Measurements from ENCODE around the gene PPP1R1B.

The PPP1R1B gene

GRCh38 chr17:39667945-39668924, 41.5 kb downstream of the PPP1R1B start, which contains the start of gene PNMT:
PNMT (plus strand) TSS chr17:39668453; CDS start chr17:39668476, 23 bp downstream.
- DNase-seq (ENCODE audit: low read depth) = no peak

GRCh38 chr17:39669897-39670735, 43.4 kb downstream of the PPP1R1B start:
- DNase-seq (ENCODE audit: low read depth) = no peak

- DNase-seq (ENCODE audit: low read depth) = no peak
These were observed 44.0 kb downstream of the PPP1R1B start for GRCh38 chr17:39670746-39671145.

GRCh38 chr17:39671651-39672521, 45.1 kb downstream of the PPP1R1B start:
- DNase-seq (ENCODE audit: low read depth) = no peak

- DNase-seq (ENCODE audit: low read depth) = no peak
These were observed 46.0 kb downstream of the PPP1R1B start for GRCh38 chr17:39672522-39673334.

GRCh38 chr17:39673335-39674081, 46.8 kb downstream of the PPP1R1B start:
- no peak for DNase-seq (ENCODE audit: low read depth)

GRCh38 chr17:39674179-39674578, 47.4 kb downstream of the PPP1R1B start:
- DNase-seq (ENCODE audit: low read depth) = no peak

- DNase-seq (ENCODE audit: low read depth) = peak; percentile 54
These were observed 48.1 kb downstream of the PPP1R1B start for GRCh38 chr17:39674702-39675389.

GRCh38 chr17:39675390-39676082, 48.8 kb downstream of the PPP1R1B start:
- no peak for DNase-seq (ENCODE audit: low read depth)

- DNase-seq (ENCODE audit: low read depth) = peak; percentile 96
These were observed 49.6 kb downstream of the PPP1R1B start for GRCh38 chr17:39676198-39676819.

GRCh38 chr17:39677072-39677471, 50.3 kb downstream of the PPP1R1B start:
- DNase-seq (ENCODE audit: low read depth) = no peak

GRCh38 chr17:39677542-39678339, 51.0 kb downstream of the PPP1R1B start:
- no peak for DNase-seq (ENCODE audit: low read depth)

GRCh38 chr17:39678340-39679116, 51.8 kb downstream of the PPP1R1B start:
- no peak for DNase-seq (ENCODE audit: low read depth)

- peak; percentile 62 for DNase-seq (ENCODE audit: low read depth)
These were observed 52.9 kb downstream of the PPP1R1B start for GRCh38 chr17:39679521-39680192.

GRCh38 chr17:39683295-39683939, 56.7 kb downstream of the PPP1R1B start:
- DNase-seq (ENCODE audit: low read depth) = no peak

Data from CMK (cell line).